Cardiac fibroblast (primary cell): Measurements from ENCODE around the gene CFAP410.
"Not testable (repeated sequence)": the region's sequence is repeated elsewhere in the genome, so short reads cannot be mapped to it uniquely, and the experiment has no call there.

Experiments used
- DNase-seq, 2 donors: peaks; one replicate each; pipeline versions ENCODE4 v3.0.0 to v3.0.0-alpha.2; 2010; ENCODE audit warnings: low read depth in 2 of 2
- H3K4me3 ChIP-seq, 2 donors: replicated peaks in 1 of 2; 1 replicate in 1 of 2; 2 replicates in 1 of 2; pipeline ENCODE4 v1.5.1; 2011; ENCODE audit warnings: low read depth in 2 of 2, low read length in 2 of 2, mild to moderate bottlenecking in 2 of 2, moderate library complexity in 1 of 2
- TF ChIP-seq, protein P1 (sequence below): IDR thresholded peaks from one replicate; pipeline ENCODE4 v1.5.1; 2011; ENCODE audit warnings: low read depth, mild to moderate bottlenecking, low read length, inconsistent platforms

The CFAP410 gene

GRCh38 chr21:44364151-44365053 is 25.2 kb upstream of the CFAP410 start:
- no peak for DNase-seq
- TF ChIP-seq, protein P1, sequence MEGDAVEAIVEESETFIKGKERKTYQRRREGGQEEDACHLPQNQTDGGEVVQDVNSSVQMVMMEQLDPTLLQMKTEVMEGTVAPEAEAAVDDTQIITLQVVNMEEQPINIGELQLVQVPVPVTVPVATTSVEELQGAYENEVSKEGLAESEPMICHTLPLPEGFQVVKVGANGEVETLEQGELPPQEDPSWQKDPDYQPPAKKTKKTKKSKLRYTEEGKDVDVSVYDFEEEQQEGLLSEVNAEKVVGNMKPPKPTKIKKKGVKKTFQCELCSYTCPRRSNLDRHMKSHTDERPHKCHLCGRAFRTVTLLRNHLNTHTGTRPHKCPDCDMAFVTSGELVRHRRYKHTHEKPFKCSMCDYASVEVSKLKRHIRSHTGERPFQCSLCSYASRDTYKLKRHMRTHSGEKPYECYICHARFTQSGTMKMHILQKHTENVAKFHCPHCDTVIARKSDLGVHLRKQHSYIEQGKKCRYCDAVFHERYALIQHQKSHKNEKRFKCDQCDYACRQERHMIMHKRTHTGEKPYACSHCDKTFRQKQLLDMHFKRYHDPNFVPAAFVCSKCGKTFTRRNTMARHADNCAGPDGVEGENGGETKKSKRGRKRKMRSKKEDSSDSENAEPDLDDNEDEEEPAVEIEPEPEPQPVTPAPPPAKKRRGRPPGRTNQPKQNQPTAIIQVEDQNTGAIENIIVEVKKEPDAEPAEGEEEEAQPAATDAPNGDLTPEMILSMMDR: no peak
- H3K4me3 ChIP-seq: no peak overlapping the region

GRCh38 chr21:44363278-44363677 is 24.1 kb upstream of the CFAP410 start:
- no peak for DNase-seq
- no peak overlapping the region for H3K4me3 ChIP-seq
- TF ChIP-seq, protein P1: no peak

- not testable (repeated sequence) for DNase-seq, H3K4me3 ChIP-seq
These were observed 22.7 kb upstream of the CFAP410 start for GRCh38 chr21:44361903-44362302.

- no peak for DNase-seq
- TF ChIP-seq, protein P1: no peak
- no peak overlapping the region for H3K4me3 ChIP-seq
These were observed 21.0 kb upstream of the CFAP410 start for GRCh38 chr21:44360159-44360558.

- no peak overlapping the region for H3K4me3 ChIP-seq
- TF ChIP-seq, protein P1: no peak
- no peak for DNase-seq
These were observed 20.2 kb upstream of the CFAP410 start for GRCh38 chr21:44359396-44359795.

- TF ChIP-seq, protein P1: no peak
- H3K4me3 ChIP-seq: no peak overlapping the region
- DNase-seq: no peak
These were observed 18.1 kb upstream of the CFAP410 start for GRCh38 chr21:44357064-44357837.

GRCh38 chr21:44356636-44357035 is 17.4 kb upstream of the CFAP410 start:
- TF ChIP-seq, protein P1: no peak
- no peak overlapping the region for H3K4me3 ChIP-seq
- DNase-seq: no peak
